Activated CD4-positive, alpha-beta T cell treated with anti-CD3 and anti-CD28 coated beads, Interleukin-2, amount 10 ng/mL, durations not matched to agents 7 days and 5 days (primary cell): ENCODE measurements around the gene KRTAP9-7. TPM values are rescaled to one million over a fixed set of nuclear protein-coding genes. Genes with fewer than 3 reads are reported as not detected.
"Not testable (repeated sequence)": the region's sequence is repeated elsewhere in the genome, so short reads cannot be mapped to it uniquely, and the experiment has no call there.

ENCODE experiments used
- CTCF ChIA-PET: fragments of 350-600 bp; sonication (Branson Sonifier 250); formaldehyde crosslinking; loops from one replicate; lab custom pipeline; 2021; ENCODE audit warnings: antibody characterized with exemption; lab: Charles Lee
- POLR2A ChIA-PET: fragments of 350-600 bp; sonication (Branson Sonifier 250); formaldehyde crosslinking; loops from one replicate; lab custom pipeline; 2021; ENCODE audit warnings: antibody characterized with exemption; lab: Charles Lee
- DNase-seq: peaks from one replicate; pipeline ENCODE4 v3.0.0-alpha.2; 2020
- H3K27ac Mint-ChIP-seq: one replicate; pipeline ENCODE4 v1.8.0; 2021; ENCODE audit warnings: mild to moderate bottlenecking, moderate library complexity, mixed read lengths
- H3K27me3 Mint-ChIP-seq: one replicate; pipeline ENCODE4 v1.8.0; 2021; ENCODE audit warnings: mixed read lengths
- H3K36me3 Mint-ChIP-seq: one replicate; pipeline ENCODE4 v1.8.0; 2021; ENCODE audit warnings: low read depth, mixed read lengths
- H3K4me1 Mint-ChIP-seq: one replicate; pipeline ENCODE4 v1.8.0; 2021; ENCODE audit warnings: mixed read lengths
- H3K4me3 Mint-ChIP-seq: one replicate; pipeline ENCODE4 v1.8.0; 2021; ENCODE audit warnings: mild to moderate bottlenecking, moderate library complexity, mixed read lengths
- H3K9me3 Mint-ChIP-seq: one replicate; pipeline ENCODE4 v1.8.0; 2021; ENCODE audit warnings: mixed read lengths
- total RNA-seq, 2 experiments: library from RNA; stranded (reverse); gene quantifications; one replicate each; pipeline ENCODE4 v1.2.3, GENCODE V29; 2021

KRTAP9-7 gene
- total RNA-seq, 2 experiments from 2014 or later = not detected

GRCh38 chr17:41255381-41256290 is 19.9 kb upstream of the KRTAP9-7 start, which contains the start of gene KRTAP9-9:
TSS of gene KRTAP9-9 (plus strand) at chr17:41255384.
- H3K9me3 Mint-ChIP-seq, DNase-seq, H3K27ac Mint-ChIP-seq, H3K4me1 Mint-ChIP-seq, CTCF ChIA-PET, H3K36me3 Mint-ChIP-seq, H3K4me3 Mint-ChIP-seq, POLR2A ChIA-PET: not testable (repeated sequence)
- peaks cover 28% of the 10 kb centered on the region for H3K27me3 Mint-ChIP-seq

GRCh38 chr17:41256291-41256685 is 19.2 kb upstream of the KRTAP9-7 start:
- Mint-ChIP-seq H3K9me3 (no peaks in the 10 kb centered on the region), H3K27me3 (peaks cover 28% of the 10 kb centered on the region), H3K36me3 (no peaks in the 10 kb centered on the region), H3K27ac (no peak overlapping the region), H3K4me3 (no peak overlapping the region), H3K4me1 (no peaks in the 10 kb centered on the region)
- DNase-seq = no peak
- CTCF ChIA-PET = no interaction called here
- POLR2A ChIA-PET = no interaction called here

GRCh38 chr17:41258406-41258805 is 17.1 kb upstream of the KRTAP9-7 start:
- H3K9me3 Mint-ChIP-seq = no peaks in the 10 kb centered on the region
- H3K36me3 Mint-ChIP-seq = no peaks in the 10 kb centered on the region
- H3K4me3 Mint-ChIP-seq = no peak overlapping the region
- peaks cover 27% of the 10 kb centered on the region for H3K27me3 Mint-ChIP-seq
- no peaks in the 10 kb centered on the region for H3K4me1 Mint-ChIP-seq
- POLR2A ChIA-PET = no interaction called here
- DNase-seq = no peak
- no peak overlapping the region for H3K27ac Mint-ChIP-seq
- CTCF ChIA-PET = no interaction called here

GRCh38 chr17:41263212-41263611 is 12.3 kb upstream of the KRTAP9-7 start:
- ChIA-PET CTCF (no interaction called here), POLR2A (no interaction called here)
- Mint-ChIP-seq H3K36me3 (no peaks in the 10 kb centered on the region), H3K4me3 (no peak overlapping the region), H3K9me3 (no peaks in the 10 kb centered on the region), H3K27ac (no peak overlapping the region), H3K4me1 (no peaks in the 10 kb centered on the region), H3K27me3 (peaks cover 18% of the 10 kb centered on the region)
- DNase-seq = no peak

GRCh38 chr17:41264599-41264998 is 10.9 kb upstream of the KRTAP9-7 start:
- no peaks in the 10 kb centered on the region for H3K4me1 Mint-ChIP-seq
- H3K27ac Mint-ChIP-seq = no peak overlapping the region
- CTCF ChIA-PET = no interaction called here
- DNase-seq = no peak
- POLR2A ChIA-PET = no interaction called here
- no peak overlapping the region for H3K4me3 Mint-ChIP-seq
- no peaks in the 10 kb centered on the region for H3K36me3 Mint-ChIP-seq
- no peaks in the 10 kb centered on the region for H3K9me3 Mint-ChIP-seq
- peaks cover 17% of the 10 kb centered on the region for H3K27me3 Mint-ChIP-seq

GRCh38 chr17:41265078-41265477 is 10.4 kb upstream of the KRTAP9-7 start, which contains the start of gene KRTAP9-6:
TSS of gene KRTAP9-6 (plus strand) at chr17:41265378. CDS start at chr17:41265378, 0 bp downstream.
- ChIA-PET POLR2A (interaction anchor here (0.6 kb wide), 1 partner anchor 10 kb away, joined by 4 read pairs; the partner anchor contains the start of gene KRTAP9-7), CTCF (no interaction called here)
- Mint-ChIP-seq H3K4me3 (no peak within 1 kb of the TSS), H3K9me3 (no peaks in the 10 kb centered on the region), H3K27me3 (peaks cover 17% of the 10 kb centered on the region), H3K27ac (no peak within 1 kb of the TSS), H3K4me1 (no peaks in the 10 kb centered on the region), H3K36me3 (no peaks in the 10 kb centered on the region)
- no peak for DNase-seq

GRCh38 chr17:41267711-41268110 is 7.8 kb upstream of the KRTAP9-7 start:
- peaks cover 6% of the 10 kb centered on the region for H3K27me3 Mint-ChIP-seq
- no peak overlapping the region for H3K27ac Mint-ChIP-seq
- DNase-seq = no peak
- CTCF ChIA-PET = no interaction called here
- no peaks in the 10 kb centered on the region for H3K4me1 Mint-ChIP-seq
- H3K9me3 Mint-ChIP-seq = no peaks in the 10 kb centered on the region
- no peaks in the 10 kb centered on the region for H3K36me3 Mint-ChIP-seq
- POLR2A ChIA-PET = no interaction called here
- H3K4me3 Mint-ChIP-seq = no peak overlapping the region

GRCh38 chr17:41271323-41271722 is 4.2 kb upstream of the KRTAP9-7 start:
- H3K27ac Mint-ChIP-seq, CTCF ChIA-PET, H3K4me3 Mint-ChIP-seq, H3K36me3 Mint-ChIP-seq, H3K4me1 Mint-ChIP-seq, H3K27me3 Mint-ChIP-seq, DNase-seq, H3K9me3 Mint-ChIP-seq, POLR2A ChIA-PET: not testable (repeated sequence)

GRCh38 chr17:41271858-41272257 is 3.6 kb upstream of the KRTAP9-7 start:
- no peaks in the 10 kb centered on the region for H3K4me1 Mint-ChIP-seq
- H3K27me3 Mint-ChIP-seq = peaks cover 8% of the 10 kb centered on the region
- CTCF ChIA-PET = interaction anchor here (0.5 kb wide), 1 partner anchor 232 kb away, joined by 3 read pairs; no protein-coding TSS in a partner anchor
- DNase-seq = no peak
- no peak overlapping the region for H3K27ac Mint-ChIP-seq
- H3K9me3 Mint-ChIP-seq = no peaks in the 10 kb centered on the region
- POLR2A ChIA-PET = no interaction called here
- no peak overlapping the region for H3K4me3 Mint-ChIP-seq
- H3K36me3 Mint-ChIP-seq = no peaks in the 10 kb centered on the region

- no peak overlapping the region for H3K4me3 Mint-ChIP-seq
- ChIA-PET CTCF (no interaction called here), POLR2A (no interaction called here)
- H3K9me3 Mint-ChIP-seq = no peaks in the 10 kb centered on the region
- peaks cover 16% of the 10 kb centered on the region for H3K27me3 Mint-ChIP-seq
- H3K27ac Mint-ChIP-seq = no peak overlapping the region
- no peak for DNase-seq
- H3K4me1 Mint-ChIP-seq = no peaks in the 10 kb centered on the region
- no peaks in the 10 kb centered on the region for H3K36me3 Mint-ChIP-seq
These were observed 2.9 kb downstream of the KRTAP9-7 start for GRCh38 chr17:41278176-41278955.

GRCh38 chr17:41284043-41284442 is 8.5 kb downstream of the KRTAP9-7 start:
- DNase-seq = no peak
- Mint-ChIP-seq H3K4me3 (no peak overlapping the region), H3K4me1 (peaks cover 6% of the 10 kb centered on the region), H3K27ac (no peak overlapping the region), H3K27me3 (peaks cover 2% of the 10 kb centered on the region), H3K36me3 (no peaks in the 10 kb centered on the region), H3K9me3 (no peaks in the 10 kb centered on the region)
- ChIA-PET POLR2A (no interaction called here), CTCF (interaction anchor here (0.6 kb wide), 1 partner anchor 46 kb away, joined by 4 read pairs; no protein-coding TSS in a partner anchor)

- no peak overlapping the region for H3K27ac Mint-ChIP-seq
- H3K27me3 Mint-ChIP-seq = peaks cover 2% of the 10 kb centered on the region
- POLR2A ChIA-PET = no interaction called here
- no peaks in the 10 kb centered on the region for H3K9me3 Mint-ChIP-seq
- H3K4me3 Mint-ChIP-seq = no peak overlapping the region
- DNase-seq = no peak
- CTCF ChIA-PET = interaction anchor here (0.6 kb wide), 1 partner anchor 46 kb away, joined by 4 read pairs; no protein-coding TSS in a partner anchor
- no peaks in the 10 kb centered on the region for H3K36me3 Mint-ChIP-seq
- peaks cover 6% of the 10 kb centered on the region for H3K4me1 Mint-ChIP-seq
These were observed 9.0 kb downstream of the KRTAP9-7 start for GRCh38 chr17:41284546-41284945.

GRCh38 chr17:41287050-41287449 is 11.6 kb downstream of the KRTAP9-7 start:
- no peaks in the 10 kb centered on the region for H3K36me3 Mint-ChIP-seq
- H3K27ac Mint-ChIP-seq = no peak overlapping the region
- peaks cover 6% of the 10 kb centered on the region for H3K4me1 Mint-ChIP-seq
- DNase-seq = no peak
- ChIA-PET CTCF (interaction anchor here (1.6 kb wide), 1 partner anchor 21 kb away, joined by 3 read pairs; no protein-coding TSS in a partner anchor), POLR2A (no interaction called here)
- H3K4me3 Mint-ChIP-seq = no peak overlapping the region
- no peaks in the 10 kb centered on the region for H3K9me3 Mint-ChIP-seq
- H3K27me3 Mint-ChIP-seq = peaks cover 2% of the 10 kb centered on the region
